Suprapubic skin (tissue), 4 donors: ENCODE data around the gene CES5A.

Experiments used
- EP300 ChIP-seq: sonication (generic); formaldehyde crosslinking; IDR thresholded peaks from one replicate; pipeline ENCODE4 v1.6.1; 2017; ENCODE audit warnings: antibody characterized with exemption
- POLR2A ChIP-seq, 2 donors: fragments of 450-650 bp; IDR thresholded peaks; one replicate each; pipeline ENCODE4 v1.6.1; 2017; ENCODE audit warnings: antibody characterized with exemption in 2 of 2, mild to moderate bottlenecking in 2 of 2, moderate library complexity in 2 of 2
- POLR2AphosphoS5 ChIP-seq, 3 donors: sonication (generic); formaldehyde crosslinking; IDR thresholded peaks; one replicate each; pipeline ENCODE4 v1.6.1; 2017; ENCODE audit warnings: antibody characterized with exemption in 3 of 3
- TF ChIP-seq, protein P1 (sequence below), 2 donors: fragments of 200-600 bp in 1 of 2; fragments of 450-650 bp in 1 of 2; sonication (generic) in 1 of 2; IDR thresholded peaks; one replicate each; pipeline ENCODE4 v1.5.1; 2016 to 2019; ENCODE audit warnings: antibody characterized with exemption in 2 of 2, mild to moderate bottlenecking in 1 of 2, moderate library complexity in 1 of 2

DNA sequence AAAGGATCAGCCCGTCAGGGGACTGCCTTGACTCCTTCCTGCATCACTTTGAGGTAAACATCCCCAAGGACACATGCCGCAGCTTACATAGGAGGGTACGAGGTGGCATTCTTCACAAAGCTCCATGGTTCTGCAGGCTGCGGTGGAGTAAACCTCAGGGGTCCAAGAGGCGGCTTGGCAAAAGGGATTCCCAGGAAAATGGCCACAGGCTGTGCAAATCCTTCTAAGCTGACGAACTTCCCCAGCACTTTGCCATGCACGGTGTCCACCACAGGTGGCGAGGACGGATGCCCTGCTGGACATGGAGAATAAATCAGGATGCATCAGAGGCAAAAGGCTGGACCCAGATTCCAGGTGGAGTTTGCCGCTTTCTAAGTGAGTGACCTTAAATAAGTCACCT is 46.5 kb downstream of the CES5A start:
- TF ChIP-seq, protein P1, sequence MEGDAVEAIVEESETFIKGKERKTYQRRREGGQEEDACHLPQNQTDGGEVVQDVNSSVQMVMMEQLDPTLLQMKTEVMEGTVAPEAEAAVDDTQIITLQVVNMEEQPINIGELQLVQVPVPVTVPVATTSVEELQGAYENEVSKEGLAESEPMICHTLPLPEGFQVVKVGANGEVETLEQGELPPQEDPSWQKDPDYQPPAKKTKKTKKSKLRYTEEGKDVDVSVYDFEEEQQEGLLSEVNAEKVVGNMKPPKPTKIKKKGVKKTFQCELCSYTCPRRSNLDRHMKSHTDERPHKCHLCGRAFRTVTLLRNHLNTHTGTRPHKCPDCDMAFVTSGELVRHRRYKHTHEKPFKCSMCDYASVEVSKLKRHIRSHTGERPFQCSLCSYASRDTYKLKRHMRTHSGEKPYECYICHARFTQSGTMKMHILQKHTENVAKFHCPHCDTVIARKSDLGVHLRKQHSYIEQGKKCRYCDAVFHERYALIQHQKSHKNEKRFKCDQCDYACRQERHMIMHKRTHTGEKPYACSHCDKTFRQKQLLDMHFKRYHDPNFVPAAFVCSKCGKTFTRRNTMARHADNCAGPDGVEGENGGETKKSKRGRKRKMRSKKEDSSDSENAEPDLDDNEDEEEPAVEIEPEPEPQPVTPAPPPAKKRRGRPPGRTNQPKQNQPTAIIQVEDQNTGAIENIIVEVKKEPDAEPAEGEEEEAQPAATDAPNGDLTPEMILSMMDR (IDR thresholded peaks at IDR 0.05): no peak
- TF ChIP-seq POLR2A (IDR thresholded peaks at IDR 0.05) (no peak), POLR2AphosphoS5 (IDR thresholded peaks at IDR 0.05) (no peak), EP300 (no peak)
